Measurements from ENCODE around the gene GPR37L1.

The GPR37L1 gene

GRCh38 chr1:202150602-202151001, 27.9 kb downstream of the GPR37L1 start:
- Mint-ChIP-seq H3K4me1 (ENCODE audit: low read depth) (peaks cover 19% of the 10 kb centered on the region), H3K36me3 (ENCODE audit: low read depth) (peaks cover 50% of the 10 kb centered on the region), H3K27me3 (ENCODE audit: low read depth) (no peaks in the 10 kb centered on the region), H3K27ac (peak overlapping the region; percentile 67), H3K4me3 (no peak overlapping the region), H3K9me3 (no peaks in the 10 kb centered on the region)

- H3K9me3 Mint-ChIP-seq = no peaks in the 10 kb centered on the region
- peak overlapping the region; percentile 23 for H3K27ac Mint-ChIP-seq
- peaks cover 22% of the 10 kb centered on the region for H3K4me1 Mint-ChIP-seq (ENCODE audit: low read depth)
- no peaks in the 10 kb centered on the region for H3K27me3 Mint-ChIP-seq (ENCODE audit: low read depth)
- no peak overlapping the region for H3K4me3 Mint-ChIP-seq
- peaks cover 55% of the 10 kb centered on the region for H3K36me3 Mint-ChIP-seq (ENCODE audit: low read depth)
Measured at GRCh38 chr1:202151045-202151444, 28.3 kb downstream of the GPR37L1 start.

- no peak overlapping the region for H3K4me3 Mint-ChIP-seq
- H3K4me1 Mint-ChIP-seq (ENCODE audit: low read depth) = peaks cover 26% of the 10 kb centered on the region
- H3K27me3 Mint-ChIP-seq (ENCODE audit: low read depth) = no peaks in the 10 kb centered on the region
- H3K36me3 Mint-ChIP-seq (ENCODE audit: low read depth) = peaks cover 60% of the 10 kb centered on the region
- no peak overlapping the region for H3K27ac Mint-ChIP-seq
- H3K9me3 Mint-ChIP-seq = no peaks in the 10 kb centered on the region
Measured at GRCh38 chr1:202152399-202152798, 29.7 kb downstream of the GPR37L1 start.

- peaks cover 62% of the 10 kb centered on the region for H3K36me3 Mint-ChIP-seq (ENCODE audit: low read depth)
- H3K27ac Mint-ChIP-seq = peak overlapping the region; percentile 6
- H3K4me3 Mint-ChIP-seq = no peak overlapping the region
Measured at GRCh38 chr1:202153284-202153683, 30.6 kb downstream of the GPR37L1 start.

GRCh38 chr1:202154148-202154765, 31.5 kb downstream of the GPR37L1 start:
- Mint-ChIP-seq H3K27ac (peak overlapping the region; percentile 64), H3K4me3 (no peak overlapping the region), H3K4me1 (ENCODE audit: low read depth) (peaks cover 39% of the 10 kb centered on the region), H3K27me3 (ENCODE audit: low read depth) (no peaks in the 10 kb centered on the region), H3K36me3 (ENCODE audit: low read depth) (peaks cover 61% of the 10 kb centered on the region), H3K9me3 (no peaks in the 10 kb centered on the region)

More at GRCh38 chr1:202153284-202153683, 30.6 kb downstream of the GPR37L1 start:
- Mint-ChIP-seq H3K9me3 (no peaks in the 10 kb centered on the region), H3K4me1 (ENCODE audit: low read depth) (peaks cover 33% of the 10 kb centered on the region), H3K27me3 (ENCODE audit: low read depth) (no peaks in the 10 kb centered on the region)

GRCh38 chr1:202154766-202155477, 32.2 kb downstream of the GPR37L1 start:
- H3K4me1 Mint-ChIP-seq (ENCODE audit: low read depth) = peaks cover 42% of the 10 kb centered on the region
- no peak overlapping the region for H3K4me3 Mint-ChIP-seq
- no peaks in the 10 kb centered on the region for H3K9me3 Mint-ChIP-seq
- peak overlapping the region; percentile 64 for H3K27ac Mint-ChIP-seq
- no peaks in the 10 kb centered on the region for H3K27me3 Mint-ChIP-seq (ENCODE audit: low read depth)
- H3K36me3 Mint-ChIP-seq (ENCODE audit: low read depth) = peaks cover 63% of the 10 kb centered on the region

GRCh38 chr1:202155478-202156021, 32.8 kb downstream of the GPR37L1 start:
- no peaks in the 10 kb centered on the region for H3K27me3 Mint-ChIP-seq (ENCODE audit: low read depth)
- no peaks in the 10 kb centered on the region for H3K9me3 Mint-ChIP-seq
- H3K27ac Mint-ChIP-seq = peak overlapping the region; percentile 31
- no peak overlapping the region for H3K4me3 Mint-ChIP-seq
- H3K36me3 Mint-ChIP-seq (ENCODE audit: low read depth) = peaks cover 67% of the 10 kb centered on the region
- H3K4me1 Mint-ChIP-seq (ENCODE audit: low read depth) = peaks cover 46% of the 10 kb centered on the region

- Mint-ChIP-seq H3K4me1 (ENCODE audit: low read depth) (peaks cover 48% of the 10 kb centered on the region), H3K27me3 (ENCODE audit: low read depth) (no peaks in the 10 kb centered on the region), H3K27ac (no peak overlapping the region), H3K36me3 (ENCODE audit: low read depth) (peaks cover 58% of the 10 kb centered on the region), H3K9me3 (no peaks in the 10 kb centered on the region), H3K4me3 (no peak overlapping the region)
Measured at GRCh38 chr1:202156590-202156989, 33.9 kb downstream of the GPR37L1 start.

- Mint-ChIP-seq H3K9me3 (no peaks in the 10 kb centered on the region), H3K27ac (peak overlapping the region; percentile 74), H3K27me3 (ENCODE audit: low read depth) (no peaks in the 10 kb centered on the region), H3K4me1 (ENCODE audit: low read depth) (peaks cover 61% of the 10 kb centered on the region), H3K4me3 (peak overlapping the region; percentile 99), H3K36me3 (ENCODE audit: low read depth) (peaks cover 53% of the 10 kb centered on the region)
Measured at GRCh38 chr1:202157945-202158344, 35.2 kb downstream of the GPR37L1 start.

GRCh38 chr1:202158810-202159533, 36.3 kb downstream of the GPR37L1 start:
- no peaks in the 10 kb centered on the region for H3K27me3 Mint-ChIP-seq (ENCODE audit: low read depth)
- no peaks in the 10 kb centered on the region for H3K9me3 Mint-ChIP-seq
- peaks cover 61% of the 10 kb centered on the region for H3K4me1 Mint-ChIP-seq (ENCODE audit: low read depth)
- peaks cover 46% of the 10 kb centered on the region for H3K36me3 Mint-ChIP-seq (ENCODE audit: low read depth)
- peak overlapping the region; percentile 98 for H3K27ac Mint-ChIP-seq
- peak overlapping the region; percentile 99 for H3K4me3 Mint-ChIP-seq

- no peaks in the 10 kb centered on the region for H3K27me3 Mint-ChIP-seq (ENCODE audit: low read depth)
- peak overlapping the region; percentile 99 for H3K4me3 Mint-ChIP-seq
- peak overlapping the region; percentile 98 for H3K27ac Mint-ChIP-seq
- H3K9me3 Mint-ChIP-seq = no peaks in the 10 kb centered on the region
- H3K36me3 Mint-ChIP-seq (ENCODE audit: low read depth) = peaks cover 42% of the 10 kb centered on the region
- peaks cover 65% of the 10 kb centered on the region for H3K4me1 Mint-ChIP-seq (ENCODE audit: low read depth)
Measured at GRCh38 chr1:202159534-202160371, 37.0 kb downstream of the GPR37L1 start.

GRCh38 chr1:202160377-202160940, 37.7 kb downstream of the GPR37L1 start, which contains the start of gene PTPN7:
TSS of gene PTPN7 (minus strand) at chr1:202160602. CDS start at chr1:202159402, 1,200 bp downstream.
- H3K9me3 Mint-ChIP-seq = no peaks in the 10 kb centered on the region
- peak within 1 kb of the TSS; percentile 99 for H3K4me3 Mint-ChIP-seq
- H3K36me3 Mint-ChIP-seq (ENCODE audit: low read depth) = peaks cover 36% of the 10 kb centered on the region
- H3K4me1 Mint-ChIP-seq (ENCODE audit: low read depth) = peaks cover 67% of the 10 kb centered on the region
- H3K27ac Mint-ChIP-seq = peak within 1 kb of the TSS; percentile 98
- H3K27me3 Mint-ChIP-seq (ENCODE audit: low read depth) = no peaks in the 10 kb centered on the region

GRCh38 chr1:202161151-202162046, 38.7 kb downstream of the GPR37L1 start:
- H3K27me3 Mint-ChIP-seq (ENCODE audit: low read depth) = no peaks in the 10 kb centered on the region
- peaks cover 63% of the 10 kb centered on the region for H3K4me1 Mint-ChIP-seq (ENCODE audit: low read depth)
- H3K9me3 Mint-ChIP-seq = no peaks in the 10 kb centered on the region
- peak overlapping the region; percentile 98 for H3K27ac Mint-ChIP-seq
- H3K36me3 Mint-ChIP-seq (ENCODE audit: low read depth) = peaks cover 27% of the 10 kb centered on the region
- H3K4me3 Mint-ChIP-seq = peak overlapping the region; percentile 99

Measured in T-helper 1 cell treated with Interleukin-12 subunit alpha and Interleukin-12 subunit beta and Interleukin-4 antibody, amounts not matched to agents 30 μg/mL and 1 μg/mL, for 36 hours (primary cell).